Right lobe of liver (tissue), 6 donors: ENCODE data around the gene ADAM11. TPM values are rescaled to one million over a fixed set of nuclear protein-coding genes. Genes with fewer than 3 reads are reported as not detected.

Experiments
- ATAC-seq, 4 donors: fragments of 200-7000 bp; cut with Tn5 transposase; one replicate each; pipeline ENCODE4 v1.9.1; 2020; ENCODE audit warnings: mild to moderate bottlenecking in 4 of 4, moderate library complexity in 4 of 4
- DNase-seq, 3 donors: peaks; one replicate each; pipeline ENCODE4 v3.0.0-alpha.2; 2020
- H3K27ac ChIP-seq, 3 donors: fragments of 200-600 bp; one replicate each; pipeline ENCODE4 v1.8.0; 2022
- H3K27me3 ChIP-seq, 2 donors: fragments of 200-600 bp; one replicate each; pipeline ENCODE4 v1.8.0; 2022
- H3K36me3 ChIP-seq, 4 donors: fragments of 200-600 bp; sonication (generic) in 1 of 4; one replicate each; pipeline versions ENCODE4 v1.5.1 to v1.8.0; 2017 to 2022; ENCODE audit warnings: control low read depth in 1 of 4
- H3K4me1 ChIP-seq, 4 donors: fragments of 200-600 bp; sonication (generic) in 1 of 4; one replicate each; pipeline versions ENCODE4 v1.5.1 to v1.8.0; 2017 to 2022; ENCODE audit warnings: control low read depth in 1 of 4
- H3K4me3 ChIP-seq, 3 donors: fragments of 200-600 bp; one replicate each; pipeline ENCODE4 v1.8.0; 2022
- H3K9me3 ChIP-seq, 4 donors: fragments of 200-600 bp; sonication (generic) in 1 of 4; one replicate each; pipeline versions ENCODE4 v1.5.1 to v1.8.0; 2017 to 2022; ENCODE audit warnings: control low read depth in 1 of 4
- POLR2A ChIP-seq: fragments of 450-650 bp; IDR thresholded peaks from one replicate; pipeline ENCODE4 v1.6.1; 2017; ENCODE audit warnings: antibody characterized with exemption, mild to moderate bottlenecking
- WGBS: methylation state at CpG from one replicate; pipeline ENCODE4 v1.1.6; 2018; ENCODE audit warnings: low coverage, low lambda C conversion rate; ENCODE audit not compliant: insufficient coverage; ENCODE audit errors: missing lambda C conversion rate; 5-methylcytosine and 5-hydroxymethylcytosine counted together
- intact Hi-C, 2 donors: fragments of 100-400 bp; cut with DNase I; formaldehyde crosslinking; loops; one replicate each; pipeline versions ENCODE4 v1.11.2 to v1.14.1; 2022
- total RNA-seq, 6 experiments: library from RNA; depleted of rRNA in 2 of 6; stranded (reverse); fragments of >200 nt in 2 of 6; fragmentation: NEBNext Ultra II Directional in 3 of 6; extraction: Animal tissue kit (Norgen Biotek cat#: 25700) in 3 of 6; gene quantifications; one replicate each; pipeline versions ENCODE4 v1.1.0 to v1.2.4, GENCODE V29; 2016 to 2023
- TF ChIP-seq, protein P1 (sequence below), 4 donors: fragments of 200-600 bp in 3 of 4; fragments of 450-650 bp in 1 of 4; IDR thresholded peaks; one replicate each; pipeline versions ENCODE4 v1.5.1 to v1.8.0; 2016 to 2022; ENCODE audit warnings: antibody characterized with exemption in 4 of 4, mild to moderate bottlenecking in 2 of 4
- donor health status: DM: no; HTN: yes; CAD: no.
- donor health status: DM: no; HTN: no; CAD: no.
- donor health status: DM: no; HTN: no; CAD: no.
- donor health status: DM: no; HTN: yes; CAD: no.
- donor health status: DM: no; HTN: yes; CAD: no.

ADAM11 gene
- total RNA-seq, 6 experiments from 2014 or later, result 0.04 to 0.12 (median 0.08) TPM; not detected in 2

DNA sequence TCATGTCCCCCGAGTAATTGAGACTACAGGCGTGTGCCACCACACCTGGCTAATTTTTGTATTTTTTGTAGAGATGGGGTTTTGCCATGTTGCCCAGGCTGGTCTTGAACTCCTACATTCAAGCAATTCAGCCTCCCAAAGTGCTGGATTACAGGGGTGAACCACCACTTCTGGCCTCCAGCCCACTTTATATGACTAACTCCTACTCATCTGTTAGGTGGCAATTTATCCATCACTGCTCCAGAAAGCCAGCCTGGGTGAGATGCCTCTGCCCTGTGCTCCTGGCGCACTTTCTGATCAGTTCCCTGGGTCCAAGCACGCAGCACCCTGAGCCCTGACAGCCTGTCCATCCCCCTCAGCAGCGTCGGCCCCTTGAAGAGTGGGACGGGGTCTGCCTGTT is 29.4 kb downstream of the ADAM11 start:
- no peaks in the 10 kb centered on the region for H3K27me3 ChIP-seq
- no peak overlapping the region for H3K4me3 ChIP-seq
- H3K4me1 ChIP-seq, result no peaks in the 10 kb centered on the region
- no peak for DNase-seq
- no peak for ATAC-seq
- no peaks in the 10 kb centered on the region for H3K36me3 ChIP-seq
- H3K9me3 ChIP-seq, result no peaks in the 10 kb centered on the region
- intact Hi-C loops, result no loop called here
- TF ChIP-seq POLR2A, result no peak
- TF ChIP-seq, protein P1, sequence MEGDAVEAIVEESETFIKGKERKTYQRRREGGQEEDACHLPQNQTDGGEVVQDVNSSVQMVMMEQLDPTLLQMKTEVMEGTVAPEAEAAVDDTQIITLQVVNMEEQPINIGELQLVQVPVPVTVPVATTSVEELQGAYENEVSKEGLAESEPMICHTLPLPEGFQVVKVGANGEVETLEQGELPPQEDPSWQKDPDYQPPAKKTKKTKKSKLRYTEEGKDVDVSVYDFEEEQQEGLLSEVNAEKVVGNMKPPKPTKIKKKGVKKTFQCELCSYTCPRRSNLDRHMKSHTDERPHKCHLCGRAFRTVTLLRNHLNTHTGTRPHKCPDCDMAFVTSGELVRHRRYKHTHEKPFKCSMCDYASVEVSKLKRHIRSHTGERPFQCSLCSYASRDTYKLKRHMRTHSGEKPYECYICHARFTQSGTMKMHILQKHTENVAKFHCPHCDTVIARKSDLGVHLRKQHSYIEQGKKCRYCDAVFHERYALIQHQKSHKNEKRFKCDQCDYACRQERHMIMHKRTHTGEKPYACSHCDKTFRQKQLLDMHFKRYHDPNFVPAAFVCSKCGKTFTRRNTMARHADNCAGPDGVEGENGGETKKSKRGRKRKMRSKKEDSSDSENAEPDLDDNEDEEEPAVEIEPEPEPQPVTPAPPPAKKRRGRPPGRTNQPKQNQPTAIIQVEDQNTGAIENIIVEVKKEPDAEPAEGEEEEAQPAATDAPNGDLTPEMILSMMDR (IDR thresholded peaks at IDR 0.05), result no peak
- WGBS, result 38% methylated on average over 3 of the region's 7 CpGs
- H3K27ac ChIP-seq, result no peak overlapping the region

DNA sequence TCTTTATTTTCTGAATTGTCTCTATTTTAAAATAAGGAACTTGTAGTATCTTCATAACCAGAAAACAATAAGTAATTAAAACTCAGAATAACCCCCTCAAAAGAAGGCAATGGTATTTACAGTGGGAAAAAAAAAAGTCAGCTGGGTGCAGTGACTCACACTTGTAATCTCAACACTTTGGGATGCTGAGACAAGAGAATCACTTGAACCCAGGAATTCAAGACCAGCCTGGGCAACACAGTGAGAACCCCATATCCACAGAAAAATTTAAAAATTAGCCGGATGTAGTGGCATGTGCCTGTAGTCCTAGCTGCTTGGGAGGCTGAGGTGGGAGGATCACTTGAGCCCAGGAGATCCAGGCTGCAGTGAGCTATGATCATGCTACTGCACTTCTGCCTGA is 33.5 kb downstream of the ADAM11 start:
- no CpG with 5 or more reads among the region's 1 CpG for WGBS
- no peaks in the 10 kb centered on the region for H3K4me1 ChIP-seq
- ATAC-seq (no peak), DNase-seq (no peak)
- intact Hi-C loops, result no loop called here
- H3K27ac ChIP-seq, result no peak overlapping the region
- no peaks in the 10 kb centered on the region for H3K27me3 ChIP-seq
- no peaks in the 10 kb centered on the region for H3K36me3 ChIP-seq
- H3K9me3 ChIP-seq, result no peaks in the 10 kb centered on the region
- TF ChIP-seq POLR2A, result no peak
- TF ChIP-seq, protein P1 (IDR thresholded peaks at IDR 0.05), result no peak
- H3K4me3 ChIP-seq, result no peak overlapping the region

DNA sequence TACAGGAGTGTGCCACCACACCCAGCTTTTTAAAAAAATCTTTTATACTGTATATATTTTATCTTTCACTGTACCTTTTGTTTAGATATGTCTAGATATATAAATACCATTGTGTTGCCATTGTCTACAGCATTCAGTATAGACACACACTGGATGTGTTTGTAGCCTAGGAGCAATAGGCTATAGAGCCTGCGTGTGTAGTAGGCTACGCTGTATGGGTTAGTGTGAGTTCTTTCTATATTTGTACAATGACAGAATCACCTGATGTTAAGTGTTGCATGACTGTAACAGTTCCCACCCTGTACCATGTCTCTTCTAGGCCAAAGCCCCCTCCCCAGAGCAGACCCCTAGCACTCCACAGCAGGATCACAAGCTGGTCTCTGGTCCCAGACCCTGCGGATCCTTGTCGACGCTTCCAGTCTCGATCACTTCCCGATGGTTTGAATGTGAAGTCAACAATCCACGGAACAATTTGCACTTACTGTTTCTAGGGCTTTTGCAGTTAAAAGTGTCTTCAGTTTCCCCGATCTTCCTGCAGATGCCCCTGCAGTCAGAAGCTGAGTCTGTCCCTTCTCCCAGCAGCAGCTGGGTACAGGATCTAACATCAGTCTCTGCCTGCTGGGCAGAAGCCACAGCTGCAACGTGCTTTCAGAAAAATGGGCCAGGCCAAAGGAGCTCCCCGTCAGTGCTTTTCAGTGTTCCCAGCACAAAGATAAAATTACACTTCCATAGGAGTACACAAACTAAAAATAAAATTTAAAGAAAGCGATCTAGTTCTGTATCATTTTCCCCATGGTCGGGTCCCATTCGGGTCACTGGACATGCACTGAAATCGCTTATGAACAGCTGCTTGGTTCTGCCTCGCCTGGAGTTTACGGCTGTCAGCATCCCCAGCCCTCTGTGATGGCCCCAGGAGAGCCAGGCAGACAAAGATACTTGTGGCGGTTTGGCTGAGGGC is 35.4 kb downstream of the ADAM11 start:
- no peak overlapping the region for H3K4me3 ChIP-seq
- intact Hi-C loops, result no loop called here
- peak overlapping the region; percentile 7 to 53 (median 20) for H3K27ac ChIP-seq
- ATAC-seq, result peak in 1 of 4 donors; percentile 8
- H3K36me3 ChIP-seq, result no peaks in the 10 kb centered on the region
- H3K9me3 ChIP-seq, result no peaks in the 10 kb centered on the region
- no peaks in the 10 kb centered on the region for H3K27me3 ChIP-seq
- H3K4me1 ChIP-seq, result no peaks in the 10 kb centered on the region
- DNase-seq, result no peak
- WGBS, result 71% methylated on average over 11 of the region's 18 CpGs
- TF ChIP-seq POLR2A, result no peak
- TF ChIP-seq, protein P1 (IDR thresholded peaks at IDR 0.05), result no peak

DNA sequence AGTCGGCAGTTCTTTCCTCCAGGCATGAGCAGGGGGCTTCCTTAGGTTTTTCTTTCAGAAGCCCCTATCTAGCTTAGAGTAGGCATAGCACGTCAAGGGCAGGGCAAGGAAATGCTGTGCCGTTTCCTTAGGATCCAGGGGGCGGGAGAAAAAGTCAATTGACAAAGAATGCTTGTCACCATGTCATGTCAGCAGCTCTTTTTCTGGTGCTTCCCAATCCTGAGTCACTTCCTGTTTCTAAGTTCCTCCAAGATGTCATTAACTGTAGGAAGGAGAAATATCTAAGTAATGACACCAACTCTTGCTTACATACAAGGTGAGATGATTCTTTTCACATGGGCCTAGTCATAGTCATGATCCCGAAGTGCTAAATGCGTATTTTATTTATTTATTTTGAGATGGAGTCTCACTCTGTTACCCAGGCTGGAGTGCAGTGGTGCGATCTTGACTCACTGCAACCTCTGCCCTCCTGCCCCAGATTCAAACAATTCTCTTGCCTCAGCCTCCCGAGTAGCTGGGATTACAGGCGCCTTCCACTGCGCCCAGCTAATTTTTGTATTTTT is 36.1 kb downstream of the ADAM11 start:
- Histone ChIP-seq H3K9me3 (no peaks in the 10 kb centered on the region), H3K4me3 (no peak overlapping the region), H3K27me3 (no peaks in the 10 kb centered on the region), H3K27ac (peak overlapping the region in 2 of 3 donors; percentile 20 to 53), H3K4me1 (no peaks in the 10 kb centered on the region), H3K36me3 (no peaks in the 10 kb centered on the region)
- 47% methylated on average over 9 of the region's 10 CpGs for WGBS
- DNase-seq (no peak), ATAC-seq (peak; percentile 56 to 89 (median 76))
- intact Hi-C loops, result no loop called here
- no peak for TF ChIP-seq POLR2A
- TF ChIP-seq, protein P1 (IDR thresholded peaks at IDR 0.05), result no peak
